Measurements from ENCODE around the gene PDGFB. TPM values are rescaled to one million over a fixed set of nuclear protein-coding genes. Genes with fewer than 3 reads are reported as not detected.

The PDGFB gene
- total RNA-seq, 1 experiment from 2014 or later = 13.1 TPM

DNA sequence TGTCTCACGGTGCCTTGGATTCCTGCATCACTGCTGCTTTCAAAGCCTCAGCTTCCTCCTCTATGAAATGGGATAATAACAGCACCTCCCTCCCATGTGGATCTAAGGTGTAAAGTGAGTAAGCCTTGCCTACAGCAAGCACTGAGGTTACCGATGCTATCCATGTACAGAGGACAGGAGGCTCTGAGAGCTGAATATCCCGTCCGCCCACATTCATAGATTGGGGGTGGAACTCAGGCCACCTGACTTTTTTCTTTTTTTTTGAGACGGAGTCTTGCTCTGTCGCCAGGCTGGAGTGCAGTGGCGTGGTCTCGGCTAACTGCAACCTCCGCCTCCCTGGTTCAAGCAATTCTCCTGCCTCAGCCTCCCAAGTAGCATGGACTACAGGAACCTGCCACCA lies 12.5 kb downstream of the PDGFB start:
- Histone ChIP-seq H2AFZ (ENCODE audit: low read depth, low read length, poor library complexity, severe bottlenecking) (no peak overlapping the region), H3K36me3 (ENCODE audit: control insufficient read depth in 1 of 2, insufficient read depth in 2 of 2, low read length in 2 of 2) (peaks cover 0 to 14% of the 10 kb centered on the region in 2 experiments; a peak in 1 of 4 replicates), H3K4me2 (ENCODE audit: low read length) (no peak overlapping the region), H4K20me1 (ENCODE audit: insufficient read depth) (no peaks in the 10 kb centered on the region), H3K27ac (ENCODE audit: low read depth, low read length) (no peak overlapping the region), H3K79me2 (ENCODE audit: insufficient read depth, low read length) (peaks cover 11% of the 10 kb centered on the region; the same call in 1 of the 2 replicates), H3K9me3 (ENCODE audit: control insufficient read depth in 1 of 2, insufficient read depth in 1 of 2, low read depth in 1 of 2, low read length in 2 of 2) (no peaks in the 10 kb centered on the region), H3K9me2 (ENCODE audit: insufficient read depth) (no peaks in the 10 kb centered on the region), H3K4me1 (ENCODE audit: control insufficient read depth in 1 of 2, insufficient read depth in 2 of 2, low read length in 2 of 2) (peaks cover 24 to 32% of the 10 kb centered on the region in 2 experiments), H3K4me3 (replicated peaks in 1 of 2; ENCODE audit: low read depth in 1 of 2, low read length in 2 of 2) (no peak overlapping the region), H3K27me3 (ENCODE audit: insufficient read depth, low read length) (no peaks in the 10 kb centered on the region), H3K9ac (ENCODE audit: low read length) (no peak overlapping the region)
- intact Hi-C loops (cut with micrococcal nuclease) = no loop called here
- BruUV-seq (replicated peaks) = no TSS peak
- ChIA-PET CTCF (no interaction called here), RAD21 (ENCODE audit: low non-redundant PET in 1 of 2, low total read pairs in 2 of 2, uncharacterized antibody in 2 of 2, unreplicated experiment in 2 of 2) (no interaction called here), POLR2A (no interaction called here)
- no peak for ATAC-seq
- DNase-seq (ENCODE audit: low read depth, low spot score) = no peak
- TF ChIP-seq CEBPB (IDR thresholded peaks at IDR 0.05; ENCODE audit: low read depth) = no peak
- no peak for TF ChIP-seq ZNF274 (IDR thresholded peaks at IDR 0.05; ENCODE audit: low read depth, low read length)
- TF ChIP-seq, protein P1, sequence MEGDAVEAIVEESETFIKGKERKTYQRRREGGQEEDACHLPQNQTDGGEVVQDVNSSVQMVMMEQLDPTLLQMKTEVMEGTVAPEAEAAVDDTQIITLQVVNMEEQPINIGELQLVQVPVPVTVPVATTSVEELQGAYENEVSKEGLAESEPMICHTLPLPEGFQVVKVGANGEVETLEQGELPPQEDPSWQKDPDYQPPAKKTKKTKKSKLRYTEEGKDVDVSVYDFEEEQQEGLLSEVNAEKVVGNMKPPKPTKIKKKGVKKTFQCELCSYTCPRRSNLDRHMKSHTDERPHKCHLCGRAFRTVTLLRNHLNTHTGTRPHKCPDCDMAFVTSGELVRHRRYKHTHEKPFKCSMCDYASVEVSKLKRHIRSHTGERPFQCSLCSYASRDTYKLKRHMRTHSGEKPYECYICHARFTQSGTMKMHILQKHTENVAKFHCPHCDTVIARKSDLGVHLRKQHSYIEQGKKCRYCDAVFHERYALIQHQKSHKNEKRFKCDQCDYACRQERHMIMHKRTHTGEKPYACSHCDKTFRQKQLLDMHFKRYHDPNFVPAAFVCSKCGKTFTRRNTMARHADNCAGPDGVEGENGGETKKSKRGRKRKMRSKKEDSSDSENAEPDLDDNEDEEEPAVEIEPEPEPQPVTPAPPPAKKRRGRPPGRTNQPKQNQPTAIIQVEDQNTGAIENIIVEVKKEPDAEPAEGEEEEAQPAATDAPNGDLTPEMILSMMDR (IDR thresholded peaks at IDR 0.05 in 2 of 3, conservative IDR thresholded peaks at IDR 0.05 in 1 of 3; ENCODE audit: borderline replicate concordance in 1 of 3, insufficient read depth in 1 of 3, low read depth in 2 of 3, low read length in 2 of 3) = no peak
- TF ChIP-seq RAD21 (IDR thresholded peaks at IDR 0.05; ENCODE audit: low read depth) = no peak
- no peak for TF ChIP-seq EZH2 (IDR thresholded peaks at IDR 0.05)
- TF ChIP-seq FOSL1 (IDR thresholded peaks at IDR 0.05; ENCODE audit: low read depth) = no peak
- TF ChIP-seq, protein P2, sequence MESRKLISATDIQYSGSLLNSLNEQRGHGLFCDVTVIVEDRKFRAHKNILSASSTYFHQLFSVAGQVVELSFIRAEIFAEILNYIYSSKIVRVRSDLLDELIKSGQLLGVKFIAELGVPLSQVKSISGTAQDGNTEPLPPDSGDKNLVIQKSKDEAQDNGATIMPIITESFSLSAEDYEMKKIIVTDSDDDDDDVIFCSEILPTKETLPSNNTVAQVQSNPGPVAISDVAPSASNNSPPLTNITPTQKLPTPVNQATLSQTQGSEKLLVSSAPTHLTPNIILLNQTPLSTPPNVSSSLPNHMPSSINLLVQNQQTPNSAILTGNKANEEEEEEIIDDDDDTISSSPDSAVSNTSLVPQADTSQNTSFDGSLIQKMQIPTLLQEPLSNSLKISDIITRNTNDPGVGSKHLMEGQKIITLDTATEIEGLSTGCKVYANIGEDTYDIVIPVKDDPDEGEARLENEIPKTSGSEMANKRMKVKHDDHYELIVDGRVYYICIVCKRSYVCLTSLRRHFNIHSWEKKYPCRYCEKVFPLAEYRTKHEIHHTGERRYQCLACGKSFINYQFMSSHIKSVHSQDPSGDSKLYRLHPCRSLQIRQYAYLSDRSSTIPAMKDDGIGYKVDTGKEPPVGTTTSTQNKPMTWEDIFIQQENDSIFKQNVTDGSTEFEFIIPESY (IDR thresholded peaks at IDR 0.05; ENCODE audit: extremely low read depth, insufficient replicate concordance, low read length) = no peak
- TF ChIP-seq, protein P3, sequence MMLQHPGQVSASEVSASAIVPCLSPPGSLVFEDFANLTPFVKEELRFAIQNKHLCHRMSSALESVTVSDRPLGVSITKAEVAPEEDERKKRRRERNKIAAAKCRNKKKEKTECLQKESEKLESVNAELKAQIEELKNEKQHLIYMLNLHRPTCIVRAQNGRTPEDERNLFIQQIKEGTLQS (IDR thresholded peaks at IDR 0.05) = no peak
- TF ChIP-seq SIN3A (IDR thresholded peaks at IDR 0.05; ENCODE audit: low read depth) = no peak
- no peak for TF ChIP-seq EZH2phosphoT487 (IDR thresholded peaks at IDR 0.05; ENCODE audit: borderline replicate concordance)
- TF ChIP-seq ELF1 (IDR thresholded peaks at IDR 0.05; ENCODE audit: borderline replicate concordance, low read depth) = no peak
- TF ChIP-seq ZFX (IDR thresholded peaks at IDR 0.05) = no peak
- no peak for TF ChIP-seq JUND (IDR thresholded peaks at IDR 0.05)
- TF ChIP-seq EGR1 (IDR thresholded peaks at IDR 0.05; ENCODE audit: low read depth) = no peak
- no peak for TF ChIP-seq REST (IDR thresholded peaks at IDR 0.05; ENCODE audit: low read depth)
- no peak for TF ChIP-seq MAX (IDR thresholded peaks at IDR 0.05)

Measured in HCT116 (cell line).